Activated CD4-positive, alpha-beta T cell treated with anti-CD3 and anti-CD28 coated beads for 36 hours (primary cell): ENCODE measurements around the gene TOMM40. TPM values are rescaled to one million over a fixed set of nuclear protein-coding genes. Genes with fewer than 3 reads are reported as not detected.

ENCODE experiments used
- ATAC-seq: fragments of 200-7000 bp; cut with Tn5 transposase; one replicate; pipeline ENCODE4 v1.10.0; 2021; ENCODE audit warnings: mild to moderate bottlenecking, moderate library complexity
- CTCF ChIA-PET: fragments of 350-600 bp; sonication (Branson Sonifier 250); formaldehyde crosslinking; loops from one replicate; lab custom pipeline; 2021; ENCODE audit warnings: antibody characterized with exemption; lab: Charles Lee
- POLR2A ChIA-PET: fragments of 350-600 bp; sonication (Branson Sonifier 250); formaldehyde crosslinking; loops from one replicate; lab custom pipeline; 2021; ENCODE audit warnings: antibody characterized with exemption, inconsistent platforms; lab: Charles Lee
- DNase-seq: peaks from one replicate; pipeline ENCODE4 v3.0.0-alpha.2; 2020
- H3K27ac Mint-ChIP-seq: one replicate; pipeline ENCODE4 v1.8.0; 2021; ENCODE audit warnings: mixed read lengths
- H3K27me3 Mint-ChIP-seq: one replicate; pipeline ENCODE4 v1.8.0; 2021; ENCODE audit warnings: mixed read lengths
- H3K36me3 Mint-ChIP-seq: one replicate; pipeline ENCODE4 v1.8.0; 2021; ENCODE audit warnings: low read depth, mixed read lengths
- H3K4me1 Mint-ChIP-seq: one replicate; pipeline ENCODE4 v1.8.0; 2021; ENCODE audit warnings: mixed read lengths
- H3K4me3 Mint-ChIP-seq: one replicate; pipeline ENCODE4 v1.8.0; 2021; ENCODE audit warnings: mild to moderate bottlenecking, moderate library complexity, mixed read lengths
- H3K9me3 Mint-ChIP-seq: one replicate; pipeline ENCODE4 v1.8.0; 2021; ENCODE audit warnings: low read depth, mixed read lengths
- intact Hi-C, 2 experiments: fragments of 100-400 bp; cut with DNase I in 1 of 2; cut with micrococcal nuclease in 1 of 2; formaldehyde crosslinking; loops; one replicate each; pipeline versions ENCODE4 v1.14.2 to v1.15.1; 2022 to 2024; cut with DNase I, micrococcal nuclease
- total RNA-seq, 2 experiments: library from RNA; stranded (reverse); gene quantifications; one replicate each; pipeline ENCODE4 v1.2.3, GENCODE V29; 2021

TOMM40 gene
- total RNA-seq, result 100 to 1,000 TPM; 120 to 132 TPM

DNA sequence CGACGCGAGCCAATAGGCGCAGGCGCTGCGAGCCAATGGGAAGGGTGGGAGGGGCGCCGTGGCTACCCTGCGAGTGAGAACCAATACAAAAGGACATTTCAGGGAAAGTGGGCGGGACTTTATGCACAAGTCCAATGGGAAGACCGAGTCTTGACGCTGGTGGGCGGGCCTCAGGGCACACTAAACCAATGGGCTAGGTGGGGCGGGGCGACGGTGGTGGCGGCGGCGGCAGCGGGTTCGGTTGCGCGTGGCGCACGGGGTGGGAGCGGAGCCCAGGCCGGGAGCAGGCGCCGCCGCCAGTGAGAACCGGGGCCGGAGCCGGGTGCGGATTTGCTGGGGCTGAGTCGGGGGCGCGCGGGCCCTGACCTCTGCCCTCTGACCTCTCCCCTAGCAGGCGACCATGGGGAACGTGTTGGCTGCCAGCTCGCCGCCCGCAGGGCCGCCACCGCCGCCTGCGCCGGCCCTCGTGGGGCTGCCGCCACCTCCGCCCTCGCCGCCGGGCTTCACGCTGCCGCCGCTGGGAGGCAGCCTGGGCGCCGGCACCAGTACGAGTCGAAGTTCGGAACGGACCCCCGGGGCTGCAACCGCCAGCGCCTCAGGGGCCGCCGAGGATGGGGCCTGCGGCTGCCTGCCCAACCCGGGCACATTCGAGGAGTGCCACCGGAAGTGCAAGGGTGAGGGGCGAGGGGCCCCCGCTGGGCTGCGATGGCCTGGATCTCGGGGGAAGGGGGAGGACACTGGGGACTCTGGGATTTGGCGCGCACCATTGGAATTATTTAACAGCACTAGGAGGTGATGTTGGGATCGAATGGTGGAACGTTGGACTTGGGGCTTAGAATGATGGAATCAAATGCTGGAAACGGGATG is at the start of gene TOMM40:
Gene TOMM40 (plus strand): TSS at position 239 of the 867 bp plus-strand sequence. CDS start 162 bp downstream, at position 401.
- intact Hi-C loops, result loop anchor here in 1 of 2 experiments (1.0 to 5.0 kb wide), 4 partner anchors 185 to 996 kb away; partner anchors contain the start of genes IRF2BP1, VASP and ZNF296
- ChIA-PET CTCF (interaction anchor here (1.3 kb wide), 1 partner anchor 61 kb away, joined by 3 read pairs; no protein-coding TSS in a partner anchor), POLR2A (interaction anchor here (0.6 to 1.6 kb wide), 8 partner anchors 8 to 826 kb away, joined by 3 to 7 read pairs (median 4); partner anchors contain the start of genes APOE, CLPTM1, PPP1R37 and TRAPPC6A)
- Mint-ChIP-seq H3K36me3 (peaks cover 41% of the 10 kb centered on the region), H3K9me3 (no peaks in the 10 kb centered on the region), H3K4me1 (peaks cover 29% of the 10 kb centered on the region), H3K27me3 (no peaks in the 10 kb centered on the region), H3K4me3 (peak within 1 kb of the TSS; percentile 92), H3K27ac (peak within 1 kb of the TSS; percentile 96)
- DNase-seq (peak; percentile 100), ATAC-seq (no peak)

DNA sequence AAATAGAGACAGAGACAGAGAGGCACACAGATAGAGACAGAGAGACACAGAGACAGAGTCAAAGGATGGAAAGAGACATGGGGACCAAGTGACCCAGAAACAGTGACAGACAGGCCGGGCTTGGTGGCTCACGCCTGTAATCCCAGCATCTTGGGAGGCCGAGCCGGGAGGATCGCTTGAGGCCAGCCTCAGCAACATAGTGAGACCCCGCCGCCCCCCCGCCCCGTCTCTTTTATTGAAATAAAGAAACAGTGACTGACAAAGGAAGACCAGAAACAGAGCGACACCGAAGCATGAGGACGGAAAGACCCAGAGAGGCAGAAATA is 45.8 kb upstream of the TOMM40 start:
- intact Hi-C loops, result loop anchor here (1.0 to 10.0 kb wide), 13 partner anchors 45 to 334 kb away; partner anchors contain the start of genes BLOC1S3 (in 1 of the 2), CEACAM16 (in 1 of the 2), RELB (in 1 of the 2) and TRAPPC6A (in 1 of the 2)
- Mint-ChIP-seq H3K4me1 (peaks cover 21% of the 10 kb centered on the region), H3K27me3 (peaks cover 21% of the 10 kb centered on the region), H3K36me3 (no peaks in the 10 kb centered on the region), H3K27ac (peak overlapping the region; percentile 10), H3K4me3 (peak overlapping the region; percentile 73), H3K9me3 (no peaks in the 10 kb centered on the region)
- POLR2A ChIA-PET, result no interaction called here
- ATAC-seq (no peak), DNase-seq (no peak)
- CTCF ChIA-PET, result interaction anchor here (1.4 kb wide), 1 partner anchor 121 kb away, joined by 10 read pairs; no protein-coding TSS in a partner anchor

- ChIA-PET POLR2A (no interaction called here), CTCF (interaction anchor here (0.5 to 1.4 kb wide), 7 partner anchors 16 to 332 kb away, joined by 3 to 10 read pairs (median 3); partner anchors contain the start of gene TRAPPC6A)
- ATAC-seq (peak; percentile 77), DNase-seq (peak; percentile 98)
- H3K36me3 Mint-ChIP-seq, result no peaks in the 10 kb centered on the region
- peaks cover 21% of the 10 kb centered on the region for H3K27me3 Mint-ChIP-seq
- peak within 1 kb of the TSS; percentile 73 for H3K4me3 Mint-ChIP-seq
- H3K9me3 Mint-ChIP-seq, result no peaks in the 10 kb centered on the region
- H3K4me1 Mint-ChIP-seq, result peaks cover 21% of the 10 kb centered on the region
- H3K27ac Mint-ChIP-seq, result peak within 1 kb of the TSS; percentile 10
- intact Hi-C loops, result loop anchor here (1.0 to 10.0 kb wide), 15 partner anchors 44 to 333 kb away; partner anchors contain the start of genes CLPTM1 (in 2 of the 2), BLOC1S3 (in 1 of the 2), CEACAM16 (in 1 of the 2) and RELB (in 1 of the 2)
These were observed 45.2 kb upstream of the TOMM40 start, which contains the start of gene NECTIN2 for GRCh38 chr19:44845612-44846454. TSS of gene NECTIN2 (plus strand) at chr19:44846297. CDS start at chr19:44846526, 229 bp downstream.

DNA sequence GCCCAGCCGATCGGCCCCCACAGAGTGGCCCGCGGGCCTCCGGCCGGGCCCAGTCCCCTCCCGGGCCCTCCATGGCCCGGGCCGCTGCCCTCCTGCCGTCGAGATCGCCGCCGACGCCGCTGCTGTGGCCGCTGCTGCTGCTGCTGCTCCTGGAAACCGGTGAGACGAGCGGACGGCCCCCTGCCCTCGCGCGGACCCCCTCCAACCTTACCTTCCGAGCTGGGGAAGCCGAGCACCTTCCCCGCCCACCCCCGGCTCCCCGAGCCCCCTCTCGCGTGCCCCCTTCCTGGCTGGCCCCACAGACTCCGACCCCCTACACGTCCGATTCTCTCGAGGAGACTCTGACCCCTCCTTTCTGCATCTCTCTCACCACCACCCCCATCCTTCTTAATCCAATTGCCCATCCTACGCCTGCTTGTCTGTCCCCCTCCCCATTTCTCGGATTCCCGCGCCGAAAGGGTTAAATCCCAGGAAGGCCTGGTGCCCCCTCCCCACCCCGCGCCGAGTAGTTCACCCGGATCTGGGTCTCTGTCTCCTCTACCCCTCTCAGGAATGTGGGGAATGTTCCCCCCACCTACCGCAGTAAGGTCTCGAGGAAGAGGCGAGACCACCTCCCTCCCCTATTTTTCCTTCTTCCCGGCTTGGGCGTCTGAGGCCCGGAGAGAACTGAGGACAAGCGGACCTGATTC is 44.5 kb upstream of the TOMM40 start:
- Mint-ChIP-seq H3K4me3 (peak overlapping the region; percentile 73), H3K27me3 (peaks cover 21% of the 10 kb centered on the region), H3K9me3 (no peaks in the 10 kb centered on the region), H3K4me1 (peaks cover 21% of the 10 kb centered on the region), H3K36me3 (no peaks in the 10 kb centered on the region), H3K27ac (no peak overlapping the region)
- no peak for DNase-seq
- ATAC-seq, result no peak
- intact Hi-C loops, result loop anchor here (1.0 to 10.0 kb wide), 4 partner anchors 64 to 152 kb away; partner anchors contain the start of genes CLPTM1 (in 2 of the 2) and CEACAM16 (in 1 of the 2)
- POLR2A ChIA-PET, result no interaction called here
- CTCF ChIA-PET, result interaction anchor here (0.6 to 1.4 kb wide), 4 partner anchors 34 to 154 kb away, joined by 3 to 10 read pairs (median 3); no protein-coding TSS in a partner anchor

- Mint-ChIP-seq H3K27me3 (peaks cover 21% of the 10 kb centered on the region), H3K4me3 (peak overlapping the region; percentile 58), H3K36me3 (no peaks in the 10 kb centered on the region), H3K9me3 (no peaks in the 10 kb centered on the region), H3K4me1 (peaks cover 21% of the 10 kb centered on the region), H3K27ac (no peak overlapping the region)
- ChIA-PET POLR2A (no interaction called here), CTCF (interaction anchor here (0.7 to 0.8 kb wide), 3 partner anchors 35 to 120 kb away, joined by 3 to 4 read pairs (median 3); no protein-coding TSS in a partner anchor)
- ATAC-seq, result no peak
- intact Hi-C loops, result loop anchor here in 1 of 2 experiments (2.0 to 10.0 kb wide), 3 partner anchors 65 to 153 kb away; partner anchors contain the start of genes CEACAM16 and CLPTM1
- DNase-seq, result peak; percentile 17
These were observed 43.7 kb upstream of the TOMM40 start for GRCh38 chr19:44847144-44848035.

GRCh38 chr19:44848036-44848811 is 42.8 kb upstream of the TOMM40 start:
- no peak for ATAC-seq

DNA sequence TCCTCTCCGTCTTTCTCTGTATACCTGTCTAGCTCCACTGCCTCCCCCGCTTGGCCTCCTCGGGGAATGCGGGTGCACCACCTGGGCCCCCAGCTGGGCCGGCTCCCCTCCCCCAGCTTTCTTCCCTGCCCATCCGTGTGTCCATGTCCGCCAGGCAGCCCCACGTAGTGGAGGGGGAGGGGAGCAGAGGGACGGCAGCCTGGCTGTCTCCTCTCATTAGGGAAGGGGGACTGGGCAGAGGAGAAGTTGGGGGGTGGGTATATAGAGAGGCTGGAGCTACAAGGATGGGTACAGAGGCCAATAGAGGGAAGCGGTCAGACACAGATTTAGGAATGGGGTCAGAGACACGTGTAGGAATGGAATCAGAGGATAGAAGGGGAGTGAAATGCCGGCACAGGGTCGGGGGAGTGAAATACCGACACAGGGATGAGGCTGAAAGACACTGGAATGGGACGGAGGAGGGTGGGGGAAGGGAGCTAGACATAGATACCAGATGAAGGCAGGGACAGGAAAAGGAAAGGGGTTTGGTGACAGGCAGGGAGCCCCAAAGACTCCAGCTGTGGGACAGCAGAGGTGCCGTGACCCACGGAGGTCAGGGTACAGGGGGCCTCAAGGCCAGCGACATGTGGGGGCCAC is 42.1 kb upstream of the TOMM40 start:
- Mint-ChIP-seq H3K4me3 (no peak overlapping the region), H3K27ac (no peak overlapping the region), H3K9me3 (no peaks in the 10 kb centered on the region), H3K27me3 (peaks cover 23% of the 10 kb centered on the region), H3K36me3 (no peaks in the 10 kb centered on the region), H3K4me1 (peaks cover 21% of the 10 kb centered on the region)
- ChIA-PET CTCF (interaction anchor here (0.8 kb wide), 1 partner anchor 64 kb away, joined by 5 read pairs; no protein-coding TSS in a partner anchor), POLR2A (interaction anchor here (0.6 kb wide), 1 partner anchor 686 kb away, joined by 3 read pairs; no protein-coding TSS in a partner anchor)
- DNase-seq (no peak), ATAC-seq (no peak)
- intact Hi-C loops, result loop anchor here in 1 of 2 experiments (5.0 to 10.0 kb wide), 2 partner anchors 67 to 154 kb away; partner anchors contain the start of gene CEACAM16

More at GRCh38 chr19:44848036-44848811, 42.8 kb upstream of the TOMM40 start:
- intact Hi-C loops, result loop anchor here in 1 of 2 experiments (5.0 to 10.0 kb wide), 2 partner anchors 66 to 153 kb away; partner anchors contain the start of gene CEACAM16
- Mint-ChIP-seq H3K4me3 (no peak overlapping the region), H3K27ac (no peak overlapping the region), H3K4me1 (peaks cover 21% of the 10 kb centered on the region), H3K9me3 (no peaks in the 10 kb centered on the region), H3K27me3 (peaks cover 21% of the 10 kb centered on the region), H3K36me3 (no peaks in the 10 kb centered on the region)
- ChIA-PET CTCF (interaction anchor here (0.7 to 0.8 kb wide), 3 partner anchors 55 to 121 kb away, joined by 3 to 5 read pairs (median 4); no protein-coding TSS in a partner anchor), POLR2A (interaction anchor here (0.6 kb wide), 1 partner anchor 687 kb away, joined by 3 read pairs; no protein-coding TSS in a partner anchor)
- DNase-seq, result peak; percentile 14

GRCh38 chr19:44850641-44851109 is 40.4 kb upstream of the TOMM40 start:
- CTCF ChIA-PET, result no interaction called here
- H3K4me3 Mint-ChIP-seq, result no peak overlapping the region
- POLR2A ChIA-PET, result no interaction called here
- intact Hi-C loops, result no loop called here
- H3K27ac Mint-ChIP-seq, result no peak overlapping the region
- no peaks in the 10 kb centered on the region for H3K36me3 Mint-ChIP-seq
- ATAC-seq (no peak), DNase-seq (no peak)
- H3K4me1 Mint-ChIP-seq, result peaks cover 12% of the 10 kb centered on the region
- no peaks in the 10 kb centered on the region for H3K9me3 Mint-ChIP-seq
- peaks cover 16% of the 10 kb centered on the region for H3K27me3 Mint-ChIP-seq
